H1 (cell line): ENCODE results near the gene PCDHA11. TPM values are rescaled to one million over a fixed set of nuclear protein-coding genes. Genes with fewer than 3 reads are reported as not detected.

Source experiments
- CTCF ChIA-PET: fragments of 300-600 bp; sonication (Branson Sonifier 250); formaldehyde crosslinking; loops from one replicate; lab custom pipeline; 2021; ENCODE audit not compliant: partially characterized antibody; lab: Charles Lee
- POLR2A ChIA-PET: fragments of 300-600 bp; sonication (Branson Sonifier 250); formaldehyde crosslinking; loops from one replicate; lab custom pipeline; 2021; ENCODE audit warnings: inconsistent platforms; ENCODE audit not compliant: partially characterized antibody; lab: Charles Lee
- DNase-seq, 2 experiments: peaks; one replicate each; pipeline versions ENCODE4 v3.0.0 to v3.0.0-alpha.2; 2010 to 2022; ENCODE audit warnings: low spot score in 2 of 2, low read depth in 1 of 2, mixed read lengths in 1 of 2
- FAIRE-seq: peaks from 2 replicates; lab custom pipeline; 2011; peaks lifted over from hg19 to GRCh38; lab: Jason Lieb, UNC
- H2AFZ ChIP-seq: 2 replicates; pipeline ENCODE4 v1.8.1; 2012; ENCODE audit warnings: low read length, inconsistent platforms
- H2AK5ac ChIP-seq: 2 replicates; pipeline ENCODE4 v1.6.1; 2013; ENCODE audit warnings: low read depth, low read length
- H2BK120ac ChIP-seq: replicated peaks from 2 replicates; pipeline ENCODE3; 2013; ENCODE audit warnings: low read depth, low read length, inconsistent platforms
- H2BK12ac ChIP-seq: 2 replicates; pipeline ENCODE4 v1.6.1; 2013; ENCODE audit warnings: low read depth, low read length
- H2BK15ac ChIP-seq: 2 replicates; pipeline ENCODE4 v1.6.1; 2013; ENCODE audit warnings: low read length
- H2BK20ac ChIP-seq: 2 replicates; pipeline ENCODE4 v1.6.1; 2013; ENCODE audit warnings: low read length
- H2BK5ac ChIP-seq: 2 replicates; pipeline ENCODE4 v1.6.1; 2013; ENCODE audit warnings: low read depth, low read length
- H3K14ac ChIP-seq: 2 replicates; pipeline ENCODE4 v1.6.1; 2013; ENCODE audit warnings: inconsistent platforms; ENCODE audit not compliant: insufficient read length
- H3K18ac ChIP-seq: 2 replicates; pipeline ENCODE4 v1.6.1; 2013; ENCODE audit warnings: low read length; ENCODE audit errors: extremely low read depth
- H3K23ac ChIP-seq: 2 replicates; pipeline ENCODE4 v1.6.1; 2013; ENCODE audit warnings: inconsistent platforms; ENCODE audit not compliant: insufficient read length
- H3K23me2 ChIP-seq: 2 replicates; pipeline ENCODE4 v1.6.1; 2013; ENCODE audit warnings: low read depth, low read length
- H3K27ac ChIP-seq: 2 replicates; pipeline ENCODE4 v1.6.1; 2011; ENCODE audit warnings: low read depth, low read length, inconsistent platforms
- H3K27me3 ChIP-seq, 4 experiments: replicated peaks in 1 of 4; 1 replicate in 1 of 4; 2 replicates in 3 of 4; pipeline versions ENCODE4 v1.6.1 to v1.8.1; 2011 to 2013; ENCODE audit warnings: low read length in 3 of 4, mild to moderate bottlenecking in 3 of 4, inconsistent platforms in 2 of 4, mixed read lengths in 2 of 4, moderate library complexity in 1 of 4; ENCODE audit not compliant: control insufficient read depth in 3 of 4, insufficient read depth in 3 of 4; ENCODE audit errors: extremely low read depth in 1 of 4
- H3K36me3 ChIP-seq, 4 experiments: 2 replicates each; pipeline versions ENCODE4 v1.6.1 to v1.8.1; 2011 to 2013; ENCODE audit warnings: mild to moderate bottlenecking in 4 of 4, low read length in 3 of 4, moderate library complexity in 2 of 4, control low read depth in 1 of 4, inconsistent platforms in 1 of 4; ENCODE audit not compliant: insufficient read depth in 4 of 4, control insufficient read depth in 2 of 4
- H3K4ac ChIP-seq: replicated peaks from 2 replicates; pipeline ENCODE3; 2013; ENCODE audit warnings: low read length, low read depth, mixed read lengths, inconsistent platforms; ENCODE audit not compliant: insufficient read length
- H3K4me1 ChIP-seq, 4 experiments: replicated peaks in 1 of 4; 1 replicate in 1 of 4; 2 replicates in 3 of 4; pipeline versions ENCODE4 v1.6.1 to v1.8.1; 2011 to 2013; ENCODE audit warnings: low read length in 3 of 4, inconsistent platforms in 2 of 4, mixed read lengths in 1 of 4; ENCODE audit not compliant: insufficient read depth in 4 of 4, control insufficient read depth in 3 of 4
- H3K4me2 ChIP-seq, 2 experiments: 2 replicates each; pipeline versions ENCODE4 v1.6.1 to v1.8.1; 2011 to 2013; ENCODE audit warnings: low read depth in 2 of 2, low read length in 2 of 2, control low read depth in 1 of 2, inconsistent platforms in 1 of 2, mild to moderate bottlenecking in 1 of 2; ENCODE audit not compliant: insufficient read depth in 1 of 2
- H3K4me3 ChIP-seq, 4 experiments: fragments of 200-600, 300-600 bp in 1 of 4; sonication (generic), shearing (Covaris generic), sonication (Bioruptor Twin) in 1 of 4; 2 replicates each; pipeline versions ENCODE4 v1.5.1 to v1.8.1; 2011 to 2016; ENCODE audit warnings: low read length in 4 of 4, low read depth in 3 of 4, control low read depth in 2 of 4, inconsistent platforms in 2 of 4, mild to moderate bottlenecking in 2 of 4, mixed read lengths in 1 of 4, moderate library complexity in 1 of 4; ENCODE audit not compliant: insufficient read depth in 2 of 4; ENCODE audit errors: extremely low read depth in 1 of 4
- H3K56ac ChIP-seq: replicated peaks from 2 replicates; pipeline ENCODE3; 2013; ENCODE audit warnings: low read depth, mild to moderate bottlenecking, mixed read lengths, low read length, inconsistent platforms; ENCODE audit not compliant: insufficient read length
- H3K79me1 ChIP-seq: 2 replicates; pipeline ENCODE4 v1.6.1; 2013; ENCODE audit warnings: low read depth, low read length, control low read depth
- H3K79me2 ChIP-seq, 2 experiments: 2 replicates each; pipeline versions ENCODE4 v1.6.1 to v1.8.1; 2012 to 2013; ENCODE audit warnings: low read length in 2 of 2, mild to moderate bottlenecking in 2 of 2, inconsistent platforms in 1 of 2; ENCODE audit not compliant: insufficient read depth in 2 of 2, control insufficient read depth in 1 of 2
- H3K9ac ChIP-seq, 4 experiments: replicated peaks in 1 of 4; 1 replicate in 1 of 4; 2 replicates in 3 of 4; pipeline versions ENCODE4 v1.6.1 to v1.8.1; 2011 to 2013; ENCODE audit warnings: low read depth in 3 of 4, low read length in 3 of 4, control low read depth in 2 of 4, mild to moderate bottlenecking in 2 of 4, moderate library complexity in 2 of 4, inconsistent platforms in 1 of 4; ENCODE audit errors: extremely low read depth in 1 of 4
- H3K9me3 ChIP-seq, 2 experiments: 2 replicates each; pipeline versions ENCODE4 v1.6.1 to v1.8.1; 2012 to 2013; ENCODE audit warnings: mild to moderate bottlenecking in 2 of 2, moderate library complexity in 2 of 2, control low read depth in 1 of 2, inconsistent platforms in 1 of 2, low read depth in 1 of 2, low read length in 1 of 2, mixed read lengths in 1 of 2; ENCODE audit not compliant: insufficient read depth in 2 of 2
- H4K20me1 ChIP-seq, 2 experiments: replicated peaks in 1 of 2; 2 replicates each; pipeline versions ENCODE3 to v1.8.1; 2011 to 2013; ENCODE audit warnings: inconsistent platforms in 2 of 2, low read length in 2 of 2, mild to moderate bottlenecking in 1 of 2; ENCODE audit not compliant: insufficient read depth in 2 of 2, control insufficient read depth in 1 of 2
- H4K5ac ChIP-seq: 2 replicates; pipeline ENCODE4 v1.6.1; 2013; ENCODE audit warnings: low read length, low read depth, mixed read lengths, inconsistent platforms; ENCODE audit not compliant: insufficient read length
- H4K8ac ChIP-seq: 2 replicates; pipeline ENCODE4 v1.8.0; 2013; ENCODE audit warnings: mild to moderate bottlenecking, moderate library complexity, low read length, inconsistent platforms; ENCODE audit not compliant: insufficient read depth; ENCODE audit errors: extremely low read depth
- H4K91ac ChIP-seq: replicated peaks from 2 replicates; pipeline ENCODE3; 2013; ENCODE audit warnings: low read length, mixed read lengths, inconsistent platforms; ENCODE audit not compliant: insufficient read length
- BACH1 ChIP-seq: IDR thresholded peaks from 2 replicates; pipeline ENCODE4 v1.6.1; 2012; ENCODE audit warnings: low read length, improper control_type of control experiment
- CBX8 ChIP-seq: fragments of 300-800, 300-1000 bp; sonication (generic); IDR thresholded peaks from 2 replicates; pipeline ENCODE4 v1.7.1; 2016; ENCODE audit warnings: low read depth, low read length, borderline replicate concordance
- CEBPB ChIP-seq: IDR thresholded peaks from 2 replicates; pipeline ENCODE4 v1.6.1; 2012; ENCODE audit warnings: low read depth, low read length
- CHD1 ChIP-seq: IDR thresholded peaks from 2 replicates; pipeline ENCODE4 v1.6.1; 2012; ENCODE audit warnings: low read depth, low read length, improper control_type of control experiment
- CTBP2 ChIP-seq: IDR thresholded peaks from 2 replicates; pipeline ENCODE4 v1.7.0; 2011; ENCODE audit warnings: borderline replicate concordance, mild to moderate bottlenecking, moderate library complexity, mixed read lengths, low read length; ENCODE audit not compliant: insufficient read depth, insufficient read length
- NANOG ChIP-seq: IDR thresholded peaks from 2 replicates; pipeline ENCODE4 v1.6.1; 2011; ENCODE audit warnings: low read length, low read depth, mild to moderate bottlenecking, inconsistent platforms; ENCODE audit not compliant: insufficient read depth, poor library complexity, severe bottlenecking
- PHF8 ChIP-seq: fragments of 200-600 bp; sonication (generic); conservative IDR thresholded peaks from 2 replicates; pipeline ENCODE4 v1.7.1; 2012; ENCODE audit warnings: low read depth, mild to moderate bottlenecking, inconsistent platforms, low read length, moderate library complexity
- RAD21 ChIP-seq, 2 experiments: IDR thresholded peaks in 1 of 2; conservative IDR thresholded peaks in 1 of 2; 2 replicates each; pipeline ENCODE4 v1.6.1; 2011; ENCODE audit warnings: low read depth in 2 of 2, low read length in 2 of 2, improper control_type of control experiment in 1 of 2, inconsistent platforms in 1 of 2, mild to moderate bottlenecking in 1 of 2, moderate library complexity in 1 of 2
- RFX5 ChIP-seq: IDR thresholded peaks from 2 replicates; pipeline ENCODE4 v1.6.1; 2011; ENCODE audit warnings: low read depth, low read length, improper control_type of control experiment, borderline replicate concordance
- SP4 ChIP-seq: IDR thresholded peaks from 2 replicates; pipeline ENCODE4 v1.6.1; 2012; ENCODE audit warnings: low read length, inconsistent platforms
- TAF7 ChIP-seq: optimal IDR thresholded peaks from 2 replicates; pipeline ENCODE3; 2011; ENCODE audit warnings: low read depth, mild to moderate bottlenecking, inconsistent platforms, low read length, moderate library complexity, borderline replicate concordance
- WGBS, 2 experiments: shearing (Covaris generic) in 1 of 2; methylation state at CpG; one replicate each; pipeline versions ENCODE4 v1.1.6 to v1.1.7; 2013 to 2015; ENCODE audit warnings: low lambda C conversion rate in 2 of 2, mixed read lengths in 2 of 2, inconsistent platforms in 1 of 2, low coverage in 1 of 2, missing lambda C conversion rate in 1 of 2; ENCODE audit not compliant: insufficient replicate concordance in 2 of 2, insufficient coverage in 1 of 2, insufficient read length in 1 of 2; ENCODE audit errors: extremely low coverage in 1 of 2, missing lambda C conversion rate in 1 of 2; 5-methylcytosine and 5-hydroxymethylcytosine counted together
- polyA plus RNA-seq, 7 experiments: library from polyadenylated mRNA; depleted of rRNA in 3 of 7; stranded (reverse) in 5 of 7; unstranded in 2 of 7; fragments of >200 nt in 5 of 7; fragments of 200-250 nt in 2 of 7; gene quantifications; 1 replicate in 5 of 7; 2 replicates in 1 of 7; 4 replicates in 1 of 7; pipeline versions ENCODE4 v1.2.1 to v1.2.3, GENCODE V29; 2011 to 2013; ENCODE audit warnings: missing spikeins in 2 of 7, mixed read lengths in 2 of 7
- total RNA-seq: library from RNA; stranded (reverse); fragmentation: NEBNext Ultra II Directional; extraction: Animal tissue kit (Norgen Biotek cat#: 25700); gene quantifications from 2 replicates; pipeline ENCODE4 v1.2.1, GENCODE V29; 2021

PCDHA11 gene
- total and polyA plus RNA-seq, 2 of the 8 experiments (the other 6 are each of a cell fraction or from before 2014, with no cell fraction given), result 4.7 to 6.6 TPM

DNA sequence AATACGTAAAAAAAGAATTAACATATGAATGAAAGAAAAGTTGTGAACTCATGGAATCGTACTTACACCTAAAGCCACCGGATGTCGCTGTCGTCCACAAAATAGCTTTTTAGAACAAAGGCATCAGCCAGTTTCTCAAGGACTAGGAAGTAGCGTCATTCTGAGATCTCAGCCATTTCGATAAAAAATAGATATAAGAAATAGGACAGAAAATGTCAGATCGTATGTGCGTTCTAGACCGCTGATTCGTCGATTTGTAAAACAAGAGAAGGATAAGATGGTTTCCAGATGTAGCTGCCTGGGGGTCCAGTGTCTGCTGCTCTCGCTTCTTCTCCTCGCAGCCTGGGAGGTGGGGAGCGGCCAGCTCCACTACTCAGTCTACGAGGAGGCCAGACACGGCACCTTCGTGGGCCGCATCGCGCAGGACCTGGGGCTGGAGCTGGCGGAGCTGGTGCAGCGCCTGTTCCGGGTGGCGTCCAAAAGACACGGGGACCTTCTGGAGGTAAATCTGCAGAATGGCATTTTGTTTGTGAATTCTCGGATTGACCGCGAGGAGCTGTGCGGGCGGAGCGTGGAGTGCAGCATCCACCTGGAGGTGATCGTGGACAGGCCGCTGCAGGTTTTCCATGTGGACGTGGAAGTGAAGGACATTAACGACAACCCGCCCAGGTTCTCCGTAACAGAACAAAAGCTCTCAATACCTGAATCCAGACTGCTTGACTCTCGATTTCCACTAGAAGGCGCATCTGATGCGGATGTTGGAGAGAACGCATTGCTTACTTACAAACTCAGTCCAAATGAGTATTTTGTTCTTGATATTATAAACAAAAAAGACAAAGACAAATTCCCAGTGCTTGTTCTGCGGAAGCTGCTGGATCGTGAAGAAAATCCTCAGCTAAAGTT, 12.7 kb upstream of the PCDHA11 start, which contains the start of gene PCDHA10:
TSS of gene PCDHA10 (plus strand) at position 126 of the 903 bp plus-strand sequence. CDS start at position 278, 152 bp downstream.
- FAIRE-seq (no peak), DNase-seq (no peak)
- Histone ChIP-seq H4K8ac (peak within 1 kb of the TSS; percentile 35; the same call in 1 of the 2 replicates), H3K9ac (peak within 1 kb of the TSS; percentile 62 to 85 (median 72); a peak in 6 of 7 replicates), H3K18ac (no peak within 1 kb of the TSS), H2BK20ac (no peak within 1 kb of the TSS), H2BK12ac (no peak within 1 kb of the TSS), H3K56ac (no peak within 1 kb of the TSS), H4K91ac (no peak within 1 kb of the TSS), H2AK5ac (no peak within 1 kb of the TSS), H3K23me2 (no peaks in the 10 kb centered on the region), H2BK15ac (no peak within 1 kb of the TSS), H3K4me1 (no peaks in the 10 kb centered on the region), H4K20me1 (no peaks in the 10 kb centered on the region), H3K79me2 (no peaks in the 10 kb centered on the region), H3K23ac (no peak within 1 kb of the TSS), H3K4me3 (peak within 1 kb of the TSS; percentile 67 to 83 (median 72)), H3K4me2 (peak within 1 kb of the TSS; percentile 67 to 69), H4K5ac (no peak within 1 kb of the TSS), H3K14ac (no peak within 1 kb of the TSS), H2BK5ac (no peak within 1 kb of the TSS), H3K4ac (no peak within 1 kb of the TSS), H3K36me3 (peaks cover 0 to 6% (median 0%) of the 10 kb centered on the region in 4 experiments; a peak in 1 of 8 replicates), H3K79me1 (no peaks in the 10 kb centered on the region), H3K9me3 (peaks cover 0 to 13% of the 10 kb centered on the region in 2 experiments; a peak in 1 of 4 replicates), H2AFZ (peak within 1 kb of the TSS; percentile 95), H2BK120ac (no peak within 1 kb of the TSS), H3K27me3 (no peaks in the 10 kb centered on the region), H3K27ac (no peak within 1 kb of the TSS; the same call in 1 of the 2 replicates)
- ChIA-PET POLR2A (interaction anchor here (1.2 to 2.1 kb wide), 4 partner anchors 14 to 184 kb away, joined by 3 to 7 read pairs (median 6); no protein-coding TSS in a partner anchor), CTCF (interaction anchor here (0.6 to 3.4 kb wide), 37 partner anchors 9 to 335 kb away, joined by 3 to 23 read pairs (median 4); partner anchors contain the start of genes DND1, PCDHA11, PCDHA12 and PCDHA4)
- WGBS, 2 experiments, result 11% methylated on average over 36 of the region's 44 CpGs; no CpG with 5 or more reads in 1 of the 2 experiments
- TF ChIP-seq TAF7 (no peak), PHF8 (no peak), SP4 (no peak), CBX8 (no peak), NANOG (no peak), CTBP2 (no peak), BACH1 (no peak), RFX5 (no peak), CHD1 (no peak), CEBPB (no peak), RAD21 (IDR thresholded peaks at IDR 0.05 in 1 of 2, conservative IDR thresholded peaks at IDR 0.05 in 1 of 2; ENCODE audit: low read depth in 2 of 2, low read length in 2 of 2) (peak; percentile 45 to 57; a peak in 3 of 4 replicates)
